Caco-2 (cell line): ENCODE results near the gene FBXO47. TPM values are rescaled to one million over a fixed set of nuclear protein-coding genes. Genes with fewer than 3 reads are reported as not detected.

Source experiments
- BruUV-seq: library from RNA; stranded (reverse); fragments of 400-500 nt; replicated peaks from 2 replicates; lab custom pipeline; 2021; lab: Mats Ljungman, UMichigan
- CTCF ChIA-PET: fragments of 300-600 bp; sonication (Branson Sonifier 250); formaldehyde crosslinking; loops from one replicate; lab custom pipeline; 2022; ENCODE audit warnings: antibody characterized with exemption; lab: Charles Lee
- POLR2A ChIA-PET: fragments of 300-600 bp; sonication (Branson Sonifier 250); formaldehyde crosslinking; loops from one replicate; lab custom pipeline; 2022; ENCODE audit warnings: antibody characterized with exemption; lab: Charles Lee
- DNase-seq, 2 experiments: peaks; one replicate each; pipeline versions ENCODE4 v3.0.0 to v3.0.0-alpha.2; 2020 to 2022
- H3K27me3 ChIP-seq: replicated peaks from 2 replicates; pipeline ENCODE4 v1.6.0; 2011; ENCODE audit warnings: low read length; ENCODE audit not compliant: control insufficient read depth, insufficient read depth
- H3K36me3 ChIP-seq: 2 replicates; pipeline ENCODE4 v1.5.1; 2011; ENCODE audit warnings: low read length; ENCODE audit not compliant: control insufficient read depth, insufficient read depth
- H3K4me1 ChIP-seq: fragments of 250-450 bp; sonication (Bioruptor Pico); 2 replicates; pipeline ENCODE4 v1.5.1; 2020; ENCODE audit warnings: mild to moderate bottlenecking
- H3K4me3 ChIP-seq: 2 replicates; pipeline ENCODE4 v1.5.1; 2011; ENCODE audit warnings: low read depth, mild to moderate bottlenecking, control low read depth, low read length
- H3K9me3 ChIP-seq: fragments of 250-450 bp; sonication (Bioruptor Pico); 2 replicates; pipeline ENCODE4 v1.5.1; 2020; ENCODE audit warnings: mild to moderate bottlenecking, moderate library complexity
- H3K27ac Mint-ChIP-seq: one replicate; pipeline ENCODE4 v1.8.0; 2022; ENCODE audit warnings: mixed read lengths; ENCODE audit not compliant: unreplicated experiment
- H3K27me3 Mint-ChIP-seq: one replicate; pipeline ENCODE4 v1.8.0; 2022; ENCODE audit warnings: mixed read lengths; ENCODE audit not compliant: insufficient read depth, unreplicated experiment
- H3K36me3 Mint-ChIP-seq: one replicate; pipeline ENCODE4 v1.8.0; 2022; ENCODE audit warnings: mild to moderate bottlenecking, mixed read lengths; ENCODE audit not compliant: insufficient read depth, unreplicated experiment
- H3K4me1 Mint-ChIP-seq: one replicate; pipeline ENCODE4 v1.8.0; 2022; ENCODE audit warnings: low read depth, mixed read lengths; ENCODE audit not compliant: unreplicated experiment
- H3K4me3 Mint-ChIP-seq: one replicate; pipeline ENCODE4 v1.8.0; 2022; ENCODE audit warnings: mild to moderate bottlenecking, moderate library complexity, mixed read lengths; ENCODE audit not compliant: unreplicated experiment
- H3K9me3 Mint-ChIP-seq: one replicate; pipeline ENCODE4 v1.8.0; 2022; ENCODE audit warnings: mixed read lengths; ENCODE audit not compliant: unreplicated experiment
- CTCF ChIP-seq, 2 experiments: fragments of 200-600 bp in 1 of 2; IDR thresholded peaks; 1 replicate in 1 of 2; 2 replicates in 1 of 2; pipeline versions ENCODE4 v1.5.1 to v1.8.0; 2011 to 2022; ENCODE audit warnings: antibody characterized with exemption in 1 of 2, control low read depth in 1 of 2, inconsistent platforms in 1 of 2, low read depth in 1 of 2, low read length in 1 of 2, mild to moderate bottlenecking in 1 of 2, moderate library complexity in 1 of 2; ENCODE audit not compliant: insufficient read depth in 1 of 2, severe bottlenecking in 1 of 2, unreplicated experiment in 1 of 2
- intact Hi-C: fragments of 100-400 bp; cut with micrococcal nuclease; formaldehyde crosslinking; loops from one replicate; pipeline ENCODE4 v1.10.0; 2022; ENCODE audit not compliant: unreplicated experiment
- total RNA-seq: library from RNA; stranded (reverse); gene quantifications from 2 replicates; pipeline ENCODE4 v1.2.3, GENCODE V29; 2022

The FBXO47 gene
- total RNA-seq, 1 experiment from 2014 or later: not detected

DNA sequence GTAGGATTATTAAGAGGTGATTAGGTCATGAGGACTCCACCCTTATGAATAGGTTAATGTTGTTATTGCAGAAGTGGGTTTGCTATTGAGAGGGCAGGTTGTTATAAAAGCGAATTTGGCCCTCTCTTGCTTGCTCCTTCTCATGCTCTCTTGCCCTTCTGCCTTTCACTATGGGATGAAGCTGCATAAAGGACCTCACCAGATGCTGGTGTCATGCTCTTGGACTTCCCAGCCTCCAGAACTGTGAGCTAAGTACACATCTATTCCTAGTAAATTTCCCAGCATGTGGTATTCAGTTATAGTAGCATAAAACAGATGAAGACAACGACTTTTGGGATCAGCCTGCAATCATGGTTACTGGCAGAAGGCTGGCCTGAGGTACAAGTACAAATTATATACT is 41.4 kb upstream of the FBXO47 start:
- H3K4me1 Mint-ChIP-seq: no peaks in the 10 kb centered on the region
- TF ChIP-seq CTCF (IDR thresholded peaks at IDR 0.05; ENCODE audit: insufficient read depth in 1 of 2, low read depth in 1 of 2, low read length in 1 of 2, severe bottlenecking in 1 of 2, unreplicated experiment in 1 of 2): no peak
- CTCF ChIA-PET: no interaction called here

DNA sequence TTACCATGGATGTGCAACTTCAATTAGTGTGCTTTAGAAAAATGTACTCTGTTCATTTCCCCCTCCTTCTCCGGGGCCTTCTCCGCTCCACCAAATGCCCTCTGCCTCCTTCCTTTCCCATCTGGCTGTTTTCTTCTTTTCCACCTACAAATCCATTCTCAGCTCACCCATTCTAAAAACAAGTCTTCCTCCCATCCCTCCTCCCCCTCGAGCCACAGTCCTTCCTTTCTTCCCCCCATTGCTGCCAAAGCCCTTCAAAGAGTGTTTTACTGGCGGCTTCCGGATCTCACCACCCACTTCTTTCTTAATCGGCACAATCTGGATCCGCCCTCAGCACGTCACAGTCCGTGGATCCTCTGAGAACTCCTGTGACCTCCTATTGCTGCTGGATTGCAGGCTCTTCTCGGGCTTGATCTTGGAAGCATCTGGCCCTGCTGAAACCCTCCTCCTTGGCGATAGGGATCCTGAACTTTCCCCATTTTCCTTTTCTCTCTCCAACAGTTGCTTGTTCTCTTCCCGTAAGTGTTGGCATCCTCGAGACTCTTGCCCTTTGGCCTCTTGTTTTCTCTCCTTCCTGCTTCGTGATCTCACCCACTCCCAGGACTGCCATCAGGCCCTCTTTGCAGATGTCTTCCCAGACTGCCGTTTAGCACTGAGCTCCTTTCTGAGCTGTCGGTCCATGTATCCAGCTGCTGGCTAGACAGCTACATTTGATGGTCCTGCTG is 36.0 kb upstream of the FBXO47 start:
- Histone ChIP-seq H3K4me1 (no peaks in the 10 kb centered on the region), H3K36me3 (no peaks in the 10 kb centered on the region), H3K4me3 (no peak overlapping the region), H3K9me3 (peaks cover 3% of the 10 kb centered on the region), H3K27me3 (no peaks in the 10 kb centered on the region)
- ChIA-PET CTCF (no interaction called here), POLR2A (no interaction called here)
- Mint-ChIP-seq H3K27ac (no peak overlapping the region), H3K9me3 (peaks cover 3% of the 10 kb centered on the region), H3K36me3 (no peaks in the 10 kb centered on the region), H3K4me3 (no peak overlapping the region), H3K27me3 (peaks cover 10% of the 10 kb centered on the region), H3K4me1 (no peaks in the 10 kb centered on the region)
- no peak for TF ChIP-seq CTCF (IDR thresholded peaks at IDR 0.05; ENCODE audit: insufficient read depth in 1 of 2, low read depth in 1 of 2, low read length in 1 of 2, severe bottlenecking in 1 of 2, unreplicated experiment in 1 of 2)
- intact Hi-C loops: no loop called here
- BruUV-seq: no TSS peak
- DNase-seq: no peak

More for the DNA sequence above, 41.4 kb upstream of the FBXO47 start:
- DNase-seq: no peak
- BruUV-seq: no TSS peak
- H3K27ac Mint-ChIP-seq: no peak overlapping the region
- Histone ChIP-seq H3K4me1 (no peaks in the 10 kb centered on the region), H3K9me3 (peaks cover 11% of the 10 kb centered on the region; the same call in 1 of the 2 replicates), H3K27me3 (no peaks in the 10 kb centered on the region), H3K36me3 (no peaks in the 10 kb centered on the region), H3K4me3 (no peak overlapping the region)
- intact Hi-C loops: no loop called here
- no peak overlapping the region for H3K4me3 Mint-ChIP-seq
- no peaks in the 10 kb centered on the region for H3K9me3 Mint-ChIP-seq
- H3K36me3 Mint-ChIP-seq: no peaks in the 10 kb centered on the region
- H3K27me3 Mint-ChIP-seq: peaks cover 5% of the 10 kb centered on the region
- POLR2A ChIA-PET: no interaction called here

DNA sequence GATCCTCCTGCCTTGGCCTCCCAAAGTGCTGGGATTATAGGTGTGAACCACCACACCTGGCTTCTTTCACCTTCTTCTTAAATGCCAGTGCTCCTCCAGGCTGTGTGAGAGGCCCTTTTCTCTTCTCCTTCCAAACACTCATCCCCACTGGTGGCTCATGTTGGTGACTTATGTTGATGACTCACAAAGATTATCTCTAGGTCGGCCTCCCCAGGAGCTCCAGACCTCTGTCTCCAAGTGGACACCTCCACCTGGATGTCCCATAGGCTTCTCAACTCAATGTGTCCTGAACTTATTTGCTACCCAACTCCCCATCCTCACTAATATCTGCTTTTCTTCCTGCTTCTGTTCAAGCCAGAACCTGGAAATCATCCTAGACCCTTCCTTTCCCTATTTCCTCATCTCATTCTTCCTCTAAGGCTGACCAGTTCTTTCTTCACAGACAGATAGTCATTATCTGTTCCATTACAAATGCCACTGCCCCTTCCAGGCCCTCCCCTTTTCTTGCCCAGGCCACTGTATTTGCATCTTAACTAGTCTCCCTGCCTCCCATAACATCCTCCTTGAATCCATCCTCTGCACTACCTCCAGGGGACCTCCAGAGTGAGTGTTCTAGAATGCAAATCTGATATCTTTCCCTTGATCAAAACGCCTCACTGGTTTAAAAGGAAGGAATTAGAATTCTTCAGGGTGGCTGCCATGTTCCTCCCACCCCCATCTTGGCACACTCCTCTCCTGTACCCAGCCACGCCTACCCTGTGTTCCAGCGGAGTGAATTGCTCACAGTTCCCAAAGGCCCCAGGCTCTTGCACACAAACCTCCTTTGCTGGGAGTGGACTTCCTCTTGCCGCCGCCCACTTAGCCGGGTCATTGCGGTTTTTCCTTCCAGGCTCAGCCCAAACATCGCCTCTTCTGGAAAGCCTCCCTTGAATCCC is 34.8 kb upstream of the FBXO47 start:
- intact Hi-C loops: no loop called here
- H3K36me3 ChIP-seq: no peaks in the 10 kb centered on the region
- no peak for DNase-seq
- no peaks in the 10 kb centered on the region for H3K36me3 Mint-ChIP-seq
- peaks cover 11% of the 10 kb centered on the region for H3K9me3 ChIP-seq
- no peak for TF ChIP-seq CTCF (IDR thresholded peaks at IDR 0.05; ENCODE audit: insufficient read depth in 1 of 2, low read depth in 1 of 2, low read length in 1 of 2, severe bottlenecking in 1 of 2, unreplicated experiment in 1 of 2)
- H3K4me3 ChIP-seq: no peak overlapping the region
- H3K27me3 Mint-ChIP-seq: peaks cover 10% of the 10 kb centered on the region
- H3K4me1 Mint-ChIP-seq: no peaks in the 10 kb centered on the region
- H3K4me1 ChIP-seq: no peaks in the 10 kb centered on the region
- no peak overlapping the region for H3K4me3 Mint-ChIP-seq
- no peaks in the 10 kb centered on the region for H3K27me3 ChIP-seq
- CTCF ChIA-PET: interaction anchor here (1.1 kb wide), 1 partner anchor 19 kb away, joined by 3 read pairs; no protein-coding TSS in a partner anchor
- POLR2A ChIA-PET: no interaction called here
- no TSS peak for BruUV-seq
- H3K27ac Mint-ChIP-seq: no peak overlapping the region
- H3K9me3 Mint-ChIP-seq: peaks cover 15% of the 10 kb centered on the region
